Astrocyte of the cerebellum (primary cell): ENCODE results near the gene SSRP1.
"Not testable (repeated sequence)": the region's sequence is repeated elsewhere in the genome, so short reads cannot be mapped to it uniquely, and the experiment has no call there.

ENCODE experiments used
- DNase-seq: peaks from one replicate; pipeline ENCODE4 v3.0.0-alpha.2; 2011; ENCODE audit warnings: low read depth
- H3K4me3 ChIP-seq: 2 replicates; pipeline ENCODE4 v1.5.1; 2011; ENCODE audit warnings: mild to moderate bottlenecking, low read depth, low read length, moderate library complexity
- in situ Hi-C: cut with HindIII; loops from 2 replicates; pipeline ENCODE4 v1.10.0; 2017; ENCODE audit warnings: low sequenced_read_pairs
- TF ChIP-seq, protein P1 (sequence below): IDR thresholded peaks from 2 replicates; pipeline ENCODE4 v1.5.1; 2012; ENCODE audit warnings: low read length, low read depth, moderate library complexity, mild to moderate bottlenecking; ENCODE audit errors: missing control alignments

SSRP1 gene

DNA sequence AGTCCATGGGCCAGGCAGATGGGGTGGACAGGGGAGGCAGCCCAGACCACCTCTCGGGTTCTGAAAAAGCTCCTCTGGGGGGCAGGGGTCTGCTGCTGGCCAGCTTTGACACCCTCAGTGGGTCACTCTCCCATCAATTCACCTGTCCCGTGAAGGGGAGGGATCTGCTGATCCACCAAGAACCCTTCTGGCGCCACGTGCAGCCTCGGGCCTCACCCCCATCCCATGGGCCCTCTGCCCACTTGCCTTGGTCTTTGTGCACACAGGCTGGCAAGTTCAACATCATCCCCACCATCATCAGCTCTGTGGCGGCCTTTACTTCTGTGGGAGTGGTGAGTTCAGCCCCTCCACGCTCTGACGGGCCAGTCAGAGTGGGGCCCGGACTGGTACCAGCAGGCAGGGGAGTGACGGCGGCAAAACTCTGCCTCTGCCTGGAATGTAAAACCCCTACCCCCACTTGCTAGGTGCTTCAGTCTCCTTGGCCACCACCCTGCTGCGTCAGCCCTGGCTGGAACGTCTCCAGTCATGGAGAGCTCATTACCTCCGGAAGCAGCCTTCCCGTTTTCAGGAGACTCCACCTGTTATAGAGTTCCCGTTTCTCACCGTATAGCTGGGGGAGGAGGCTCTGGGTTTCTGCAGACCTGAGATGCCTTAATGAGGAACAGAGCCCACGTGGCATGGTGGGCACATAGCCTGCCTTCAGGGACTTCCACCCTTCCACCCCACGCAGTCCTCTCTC is 32.6 kb upstream of the SSRP1 start:
- in situ Hi-C loops, result no loop called here
- TF ChIP-seq, protein P1, sequence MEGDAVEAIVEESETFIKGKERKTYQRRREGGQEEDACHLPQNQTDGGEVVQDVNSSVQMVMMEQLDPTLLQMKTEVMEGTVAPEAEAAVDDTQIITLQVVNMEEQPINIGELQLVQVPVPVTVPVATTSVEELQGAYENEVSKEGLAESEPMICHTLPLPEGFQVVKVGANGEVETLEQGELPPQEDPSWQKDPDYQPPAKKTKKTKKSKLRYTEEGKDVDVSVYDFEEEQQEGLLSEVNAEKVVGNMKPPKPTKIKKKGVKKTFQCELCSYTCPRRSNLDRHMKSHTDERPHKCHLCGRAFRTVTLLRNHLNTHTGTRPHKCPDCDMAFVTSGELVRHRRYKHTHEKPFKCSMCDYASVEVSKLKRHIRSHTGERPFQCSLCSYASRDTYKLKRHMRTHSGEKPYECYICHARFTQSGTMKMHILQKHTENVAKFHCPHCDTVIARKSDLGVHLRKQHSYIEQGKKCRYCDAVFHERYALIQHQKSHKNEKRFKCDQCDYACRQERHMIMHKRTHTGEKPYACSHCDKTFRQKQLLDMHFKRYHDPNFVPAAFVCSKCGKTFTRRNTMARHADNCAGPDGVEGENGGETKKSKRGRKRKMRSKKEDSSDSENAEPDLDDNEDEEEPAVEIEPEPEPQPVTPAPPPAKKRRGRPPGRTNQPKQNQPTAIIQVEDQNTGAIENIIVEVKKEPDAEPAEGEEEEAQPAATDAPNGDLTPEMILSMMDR, result no peak
- H3K4me3 ChIP-seq, result no peak overlapping the region

DNA sequence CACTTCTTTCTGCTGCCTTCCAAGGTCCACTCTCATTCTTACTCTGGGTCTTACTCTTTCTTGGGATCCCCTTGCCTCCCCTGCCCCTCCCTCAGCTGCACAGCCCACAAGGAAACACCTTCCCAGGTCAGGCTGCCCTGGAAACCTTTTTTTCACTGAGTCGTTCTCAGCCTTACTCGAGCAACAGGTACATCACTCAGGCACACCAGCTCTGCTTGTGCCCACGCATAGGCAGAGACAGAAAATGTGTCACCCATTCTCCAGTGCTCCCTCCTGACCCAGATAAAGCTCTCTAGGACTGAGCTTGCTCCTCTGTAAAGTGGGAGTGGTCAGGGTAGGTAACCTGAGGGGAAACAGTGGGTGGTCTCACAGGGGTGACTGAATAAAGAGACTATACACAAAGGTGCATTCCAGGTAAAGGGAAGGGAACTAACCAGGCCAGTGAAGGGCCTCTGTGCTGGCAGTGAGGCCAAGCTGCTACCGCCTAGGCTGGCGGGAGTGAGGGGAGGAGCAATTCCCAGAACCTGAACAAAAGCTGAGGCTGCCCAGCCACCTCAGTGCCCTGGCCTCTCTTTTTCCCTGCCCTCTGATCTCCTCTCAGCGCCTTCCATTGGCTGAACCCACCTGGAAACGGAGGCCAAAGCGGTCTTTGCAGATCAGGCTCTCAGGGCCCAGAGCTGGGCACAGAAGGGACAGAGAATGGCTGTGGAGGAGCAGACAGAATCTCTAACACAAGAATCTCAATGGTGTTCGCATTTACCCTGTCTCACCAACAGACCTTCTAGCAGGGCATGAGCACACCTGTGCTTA is 29.4 kb upstream of the SSRP1 start:
- in situ Hi-C loops, result no loop called here
- no peak overlapping the region for H3K4me3 ChIP-seq
- DNase-seq, result no peak
- TF ChIP-seq, protein P1, result no peak

More for the DNA sequence above, 32.6 kb upstream of the SSRP1 start:
- DNase-seq, result no peak

DNA sequence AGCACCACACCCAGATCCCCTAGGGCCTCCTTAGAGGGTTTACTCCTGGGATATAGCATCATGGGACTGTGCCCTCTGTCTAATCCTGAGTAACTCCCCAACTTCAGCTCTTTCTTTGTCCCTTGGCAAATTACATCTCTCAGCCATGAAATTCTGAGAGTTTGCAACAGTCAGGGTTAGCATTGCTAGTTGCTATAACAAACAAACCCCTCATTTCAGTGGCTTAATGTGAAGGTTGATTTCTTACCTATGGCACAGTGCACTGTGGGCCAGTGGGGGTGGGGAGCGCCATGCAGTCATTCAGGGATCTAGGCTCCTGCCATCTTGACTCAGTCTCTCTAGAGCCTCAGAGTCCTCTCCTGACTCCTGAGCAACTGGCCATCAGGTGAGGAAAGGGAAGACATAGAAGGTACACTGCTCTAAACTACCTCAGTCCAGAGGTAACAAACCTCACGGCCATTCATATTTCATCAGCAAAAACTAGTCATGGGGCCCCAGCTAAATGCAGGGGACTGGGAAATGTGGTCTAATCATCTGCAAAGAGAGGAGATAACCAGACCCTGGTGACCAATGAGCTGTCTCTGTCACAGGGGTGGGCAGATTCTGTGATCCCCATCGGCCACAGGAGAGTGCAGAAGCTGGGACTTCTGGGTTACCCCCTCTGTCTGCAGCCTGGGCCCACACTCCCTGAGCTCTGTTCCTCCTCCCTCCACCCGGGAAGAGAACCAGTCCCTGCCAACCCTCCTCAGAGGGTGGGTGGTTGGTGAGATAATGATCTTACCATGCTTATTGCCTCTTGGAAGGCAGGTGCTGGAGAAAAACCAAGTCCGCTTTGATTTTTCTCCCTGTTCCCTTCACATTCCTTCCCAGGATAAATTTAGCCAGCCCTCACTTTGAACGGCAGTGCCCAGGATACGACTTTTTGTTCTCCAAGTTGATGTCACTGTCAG is 27.7 kb upstream of the SSRP1 start:
- no peak overlapping the region for H3K4me3 ChIP-seq
- DNase-seq, result no peak
- in situ Hi-C loops, result no loop called here

DNA sequence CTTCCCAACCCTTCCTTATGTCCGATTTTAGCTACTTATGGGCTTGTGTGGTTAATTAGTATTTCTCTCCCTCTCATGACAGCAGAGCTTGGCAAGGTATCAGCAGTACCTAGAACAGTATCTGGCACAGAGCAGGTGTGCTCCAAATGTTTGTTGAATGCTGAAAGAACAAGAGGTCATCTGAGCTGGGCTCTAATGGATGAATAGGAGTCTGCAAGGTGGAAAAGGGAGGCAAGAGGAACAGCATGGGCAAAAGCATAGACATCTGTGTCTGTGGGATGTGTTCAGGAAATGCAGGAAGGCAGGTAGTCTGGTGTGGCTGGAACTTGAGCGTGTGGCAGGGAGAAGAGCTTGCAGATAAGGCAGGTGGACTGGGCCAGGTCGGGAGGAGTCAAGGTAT is 26.2 kb upstream of the SSRP1 start:
- no peak for DNase-seq
- in situ Hi-C loops, result no loop called here
- TF ChIP-seq, protein P1, result no peak
- no peak overlapping the region for H3K4me3 ChIP-seq

More for the DNA sequence above, 27.7 kb upstream of the SSRP1 start:
- TF ChIP-seq, protein P1, result no peak

DNA sequence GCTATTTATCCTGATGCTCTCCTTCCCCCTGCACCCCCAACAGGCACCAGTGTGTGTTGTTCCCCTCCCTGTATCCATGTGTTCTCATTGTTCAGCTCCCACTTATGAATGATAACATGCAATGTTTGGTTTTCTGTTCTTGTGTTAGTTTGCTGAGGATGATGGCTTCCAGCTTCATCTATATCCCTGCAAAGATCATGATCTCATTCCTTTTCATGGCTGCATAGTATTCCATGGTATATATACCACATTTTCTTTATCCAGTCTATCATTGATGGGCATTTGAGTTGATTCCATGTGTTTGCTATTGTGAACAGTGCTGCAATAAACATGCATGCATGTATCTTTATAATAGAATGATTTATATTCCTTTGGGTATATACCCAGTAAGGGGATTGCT is 25.7 kb upstream of the SSRP1 start:
- DNase-seq, in situ Hi-C loops, H3K4me3 ChIP-seq: not testable (repeated sequence)

DNA sequence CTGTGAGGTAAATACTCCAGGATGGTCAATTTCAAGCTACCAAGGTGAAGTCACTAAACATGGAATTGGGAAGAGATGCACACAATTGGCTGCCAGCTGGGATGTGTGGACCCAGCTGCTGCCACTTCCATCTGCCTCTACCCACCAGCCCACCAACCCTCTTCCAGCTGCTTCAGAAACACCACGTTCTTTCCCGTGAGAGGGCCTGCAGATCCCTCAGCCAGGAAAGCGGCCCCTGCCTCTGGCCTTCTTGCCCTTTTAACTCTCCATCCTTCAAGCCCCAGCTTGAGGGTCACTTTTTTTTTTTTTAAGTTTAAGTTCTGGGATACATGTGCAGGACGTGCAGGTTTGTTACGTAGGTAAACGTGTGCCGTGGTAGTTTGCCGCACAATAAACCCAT is 25.3 kb upstream of the SSRP1 start:
- in situ Hi-C loops, result no loop called here
- H3K4me3 ChIP-seq, result no peak overlapping the region
- DNase-seq, result no peak
- TF ChIP-seq, protein P1, result no peak
